Liver (tissue), 9 donors: ENCODE measurements around the gene TAOK2. TPM values are rescaled to one million over a fixed set of nuclear protein-coding genes. Genes with fewer than 3 reads are reported as not detected.

ENCODE experiments used
- DNase-seq: peaks from one replicate; pipeline ENCODE4 v3.0.0-alpha.2; 2017; ENCODE audit warnings: low spot score
- H3K27ac ChIP-seq, 2 donors: one replicate each; pipeline ENCODE4 v1.7.0; 2013; ENCODE audit warnings: inconsistent platforms in 2 of 2, low read length in 2 of 2, control low read depth in 1 of 2, low read depth in 1 of 2, mild to moderate bottlenecking in 1 of 2
- H3K27me3 ChIP-seq, 4 donors: one replicate each; pipeline versions ENCODE4 v1.6.1 to v1.7.0; 2013; ENCODE audit warnings: low read length in 3 of 4, inconsistent platforms in 1 of 4, mild to moderate bottlenecking in 1 of 4, moderate library complexity in 1 of 4; ENCODE audit not compliant: control insufficient read depth in 4 of 4, insufficient read depth in 4 of 4
- H3K36me3 ChIP-seq, 4 donors: one replicate each; pipeline versions ENCODE4 v1.6.1 to v1.7.0; 2013; ENCODE audit warnings: low read length in 3 of 4, mild to moderate bottlenecking in 3 of 4, low read depth in 1 of 4, moderate library complexity in 1 of 4; ENCODE audit not compliant: control insufficient read depth in 4 of 4, insufficient read depth in 3 of 4
- H3K4me1 ChIP-seq, 4 donors: one replicate each; pipeline versions ENCODE4 v1.6.1 to v1.7.0; 2013; ENCODE audit warnings: low read length in 3 of 4, mild to moderate bottlenecking in 3 of 4, moderate library complexity in 1 of 4; ENCODE audit not compliant: control insufficient read depth in 4 of 4, insufficient read depth in 4 of 4
- H3K4me3 ChIP-seq, 3 donors: one replicate each; pipeline versions ENCODE4 v1.6.1 to v1.7.0; 2013; ENCODE audit warnings: low read length in 3 of 3, control low read depth in 1 of 3, low read depth in 1 of 3, mild to moderate bottlenecking in 1 of 3
- H3K9ac ChIP-seq, 2 donors: one replicate each; pipeline ENCODE4 v1.7.0; 2013; ENCODE audit warnings: low read length in 2 of 2, mild to moderate bottlenecking in 2 of 2, moderate library complexity in 2 of 2, control low read depth in 1 of 2, low read depth in 1 of 2
- H3K9me3 ChIP-seq, 4 donors: one replicate each; pipeline versions ENCODE4 v1.6.1 to v1.7.0; 2013; ENCODE audit warnings: low read length in 3 of 4; ENCODE audit not compliant: control insufficient read depth in 4 of 4
- EGR1 ChIP-seq, 2 donors: IDR thresholded peaks; 2 replicates each; pipeline ENCODE4 v1.6.1; 2016 to 2018; ENCODE audit warnings: antibody characterized with exemption in 2 of 2, low read depth in 2 of 2
- FOXA1 ChIP-seq: IDR thresholded peaks from 2 replicates; pipeline ENCODE4 v1.6.1; 2016; ENCODE audit warnings: antibody characterized with exemption
- FOXA2 ChIP-seq: IDR thresholded peaks from 2 replicates; pipeline ENCODE4 v1.6.1; 2016; ENCODE audit warnings: antibody characterized with exemption
- GABPA ChIP-seq, 2 donors: IDR thresholded peaks in 1 of 2; conservative IDR thresholded peaks in 1 of 2; 2 replicates each; pipeline ENCODE4 v1.6.1; 2016; ENCODE audit warnings: antibody characterized with exemption in 2 of 2, mild to moderate bottlenecking in 1 of 2, moderate library complexity in 1 of 2
- JUND ChIP-seq, 2 donors: IDR thresholded peaks; 2 replicates each; pipeline ENCODE4 v1.6.1; 2016; ENCODE audit warnings: antibody characterized with exemption in 2 of 2
- NR2F2 ChIP-seq: IDR thresholded peaks from 2 replicates; pipeline ENCODE4 v1.6.1; 2016; ENCODE audit warnings: antibody characterized with exemption
- RXRA ChIP-seq, 2 donors: IDR thresholded peaks; 2 replicates each; pipeline ENCODE4 v1.6.1; 2017 to 2018; ENCODE audit warnings: antibody characterized with exemption in 2 of 2, mild to moderate bottlenecking in 1 of 2
- SP1 ChIP-seq: IDR thresholded peaks from 2 replicates; pipeline ENCODE4 v1.6.1; 2018; ENCODE audit warnings: antibody characterized with exemption, mild to moderate bottlenecking
- TAF1 ChIP-seq: conservative IDR thresholded peaks from 2 replicates; pipeline ENCODE4 v1.6.1; 2016; ENCODE audit warnings: antibody characterized with exemption, mild to moderate bottlenecking
- YY1 ChIP-seq: IDR thresholded peaks from 2 replicates; pipeline ENCODE4 v1.6.1; 2016; ENCODE audit warnings: antibody characterized with exemption, mild to moderate bottlenecking
- WGBS: extraction: QIAGEN DNeasy Blood & Tissue Kit; methylation state at CpG from one replicate; pipeline ENCODE4 v1.1.7; 2013; 5-methylcytosine and 5-hydroxymethylcytosine counted together
- polyA plus RNA-seq, 2 donors: library from polyadenylated mRNA; stranded (reverse) in 1 of 2; unstranded in 1 of 2; fragments of 200-250 nt in 1 of 2; fragments of >200 nt in 1 of 2; fragmentation: Nextera tagmentation in 1 of 2; extraction: Ambion mirVana in 1 of 2; gene quantifications; one replicate each; pipeline versions ENCODE4 v1.2.1 to v1.2.3, GENCODE V29; 2013 to 2015
- total RNA-seq, 2 donors: library from RNA; depleted of rRNA; stranded (reverse); fragments of >200 nt; gene quantifications; one replicate each; pipeline ENCODE4 v1.2.3, GENCODE V29; 2014
- TF ChIP-seq, protein P1 (sequence below): IDR thresholded peaks from 2 replicates; pipeline ENCODE4 v1.6.1; 2016; ENCODE audit warnings: antibody characterized with exemption
- TF ChIP-seq, protein P2 (sequence below): fragments of 150-350 bp; IDR thresholded peaks from 2 replicates; pipeline ENCODE4 v1.5.1; 2017; ENCODE audit warnings: improper control_type of control experiment, low read depth, low read length; ENCODE audit not compliant: missing input control
- TF ChIP-seq, protein P3 (sequence below): IDR thresholded peaks from 2 replicates; pipeline ENCODE4 v1.6.1; 2016; ENCODE audit warnings: antibody characterized with exemption
- TF ChIP-seq, protein P4 (sequence below): IDR thresholded peaks from 2 replicates; pipeline ENCODE4 v1.6.1; 2016; ENCODE audit warnings: antibody characterized with exemption
- TF ChIP-seq, protein P5 (sequence below): IDR thresholded peaks from 2 replicates; pipeline ENCODE4 v1.6.1; 2016; ENCODE audit warnings: antibody characterized with exemption, mild to moderate bottlenecking
- donor health status: healthy.
- donor health status: healthy.
- donor health status: healthy.
- donor health status: healthy.
- donor health status: healthy.

Gene TAOK2
- total and polyA plus RNA-seq, 4 donors = 2.2 to 27.9 (median 16.0) TPM

DNA sequence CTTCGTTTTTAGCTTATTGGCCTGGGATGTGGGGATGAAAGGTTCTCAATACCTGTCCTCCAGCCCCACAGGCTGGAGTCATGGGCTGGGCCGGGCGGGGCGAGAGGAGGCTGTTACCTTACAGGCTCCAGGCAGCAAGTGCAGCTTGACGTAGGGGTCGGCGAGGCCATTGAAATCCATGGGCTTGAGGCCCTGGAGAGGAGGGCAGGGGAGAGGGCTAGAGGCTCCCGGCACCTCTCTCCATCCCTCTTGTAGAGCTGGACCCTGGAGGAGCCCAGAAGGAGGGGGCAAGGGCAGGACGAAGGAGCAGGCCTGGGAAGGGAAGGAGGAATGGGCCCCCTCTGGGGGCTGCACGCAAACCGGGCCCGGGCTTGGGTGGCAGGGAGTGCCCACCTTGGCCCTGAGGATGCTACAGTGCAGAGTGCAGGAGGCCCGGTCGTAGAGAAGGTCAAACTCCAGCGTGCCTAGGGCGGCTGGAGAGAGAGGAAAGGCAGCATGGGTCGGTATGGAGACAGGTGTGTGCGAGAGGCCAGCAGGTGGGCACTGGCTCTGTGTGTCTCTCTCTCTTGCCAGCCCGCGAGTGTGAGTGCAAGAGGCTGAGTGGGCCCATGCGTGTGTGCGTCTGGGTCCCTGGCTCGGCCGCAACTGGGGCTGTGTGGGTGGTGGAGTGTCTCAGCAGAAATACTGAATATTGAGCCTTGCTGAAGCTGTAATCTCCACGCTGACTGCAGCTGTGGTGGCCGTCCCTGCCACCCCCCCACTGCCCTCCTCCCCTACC, 35.6 kb downstream of the TAOK2 start:
- H3K4me1 ChIP-seq = peaks cover 4 to 9% (median 4%) of the 10 kb centered on the region in 4 donors
- H3K9me3 ChIP-seq = no peaks in the 10 kb centered on the region
- DNase-seq = no peak
- peaks cover 0 to 3% (median 0%) of the 10 kb centered on the region in 4 donors for H3K36me3 ChIP-seq
- H3K4me3 ChIP-seq = no peak overlapping the region
- TF ChIP-seq JUND (IDR thresholded peaks at IDR 0.05) (no peak), RXRA (IDR thresholded peaks at IDR 0.05) (no peak), FOXA1 (no peak), TAF1 (no peak), SP1 (no peak), NR2F2 (no peak), YY1 (no peak), FOXA2 (no peak), GABPA (IDR thresholded peaks at IDR 0.05 in 1 of 2, conservative IDR thresholded peaks at IDR 0.05 in 1 of 2) (no peak), EGR1 (IDR thresholded peaks at IDR 0.05; ENCODE audit: low read depth in 2 of 2) (no peak)
- TF ChIP-seq, protein P1, sequence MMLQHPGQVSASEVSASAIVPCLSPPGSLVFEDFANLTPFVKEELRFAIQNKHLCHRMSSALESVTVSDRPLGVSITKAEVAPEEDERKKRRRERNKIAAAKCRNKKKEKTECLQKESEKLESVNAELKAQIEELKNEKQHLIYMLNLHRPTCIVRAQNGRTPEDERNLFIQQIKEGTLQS = no peak
- TF ChIP-seq, protein P2, sequence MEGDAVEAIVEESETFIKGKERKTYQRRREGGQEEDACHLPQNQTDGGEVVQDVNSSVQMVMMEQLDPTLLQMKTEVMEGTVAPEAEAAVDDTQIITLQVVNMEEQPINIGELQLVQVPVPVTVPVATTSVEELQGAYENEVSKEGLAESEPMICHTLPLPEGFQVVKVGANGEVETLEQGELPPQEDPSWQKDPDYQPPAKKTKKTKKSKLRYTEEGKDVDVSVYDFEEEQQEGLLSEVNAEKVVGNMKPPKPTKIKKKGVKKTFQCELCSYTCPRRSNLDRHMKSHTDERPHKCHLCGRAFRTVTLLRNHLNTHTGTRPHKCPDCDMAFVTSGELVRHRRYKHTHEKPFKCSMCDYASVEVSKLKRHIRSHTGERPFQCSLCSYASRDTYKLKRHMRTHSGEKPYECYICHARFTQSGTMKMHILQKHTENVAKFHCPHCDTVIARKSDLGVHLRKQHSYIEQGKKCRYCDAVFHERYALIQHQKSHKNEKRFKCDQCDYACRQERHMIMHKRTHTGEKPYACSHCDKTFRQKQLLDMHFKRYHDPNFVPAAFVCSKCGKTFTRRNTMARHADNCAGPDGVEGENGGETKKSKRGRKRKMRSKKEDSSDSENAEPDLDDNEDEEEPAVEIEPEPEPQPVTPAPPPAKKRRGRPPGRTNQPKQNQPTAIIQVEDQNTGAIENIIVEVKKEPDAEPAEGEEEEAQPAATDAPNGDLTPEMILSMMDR = no peak
- TF ChIP-seq, protein P3, sequence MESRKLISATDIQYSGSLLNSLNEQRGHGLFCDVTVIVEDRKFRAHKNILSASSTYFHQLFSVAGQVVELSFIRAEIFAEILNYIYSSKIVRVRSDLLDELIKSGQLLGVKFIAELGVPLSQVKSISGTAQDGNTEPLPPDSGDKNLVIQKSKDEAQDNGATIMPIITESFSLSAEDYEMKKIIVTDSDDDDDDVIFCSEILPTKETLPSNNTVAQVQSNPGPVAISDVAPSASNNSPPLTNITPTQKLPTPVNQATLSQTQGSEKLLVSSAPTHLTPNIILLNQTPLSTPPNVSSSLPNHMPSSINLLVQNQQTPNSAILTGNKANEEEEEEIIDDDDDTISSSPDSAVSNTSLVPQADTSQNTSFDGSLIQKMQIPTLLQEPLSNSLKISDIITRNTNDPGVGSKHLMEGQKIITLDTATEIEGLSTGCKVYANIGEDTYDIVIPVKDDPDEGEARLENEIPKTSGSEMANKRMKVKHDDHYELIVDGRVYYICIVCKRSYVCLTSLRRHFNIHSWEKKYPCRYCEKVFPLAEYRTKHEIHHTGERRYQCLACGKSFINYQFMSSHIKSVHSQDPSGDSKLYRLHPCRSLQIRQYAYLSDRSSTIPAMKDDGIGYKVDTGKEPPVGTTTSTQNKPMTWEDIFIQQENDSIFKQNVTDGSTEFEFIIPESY = no peak
- TF ChIP-seq, protein P4, sequence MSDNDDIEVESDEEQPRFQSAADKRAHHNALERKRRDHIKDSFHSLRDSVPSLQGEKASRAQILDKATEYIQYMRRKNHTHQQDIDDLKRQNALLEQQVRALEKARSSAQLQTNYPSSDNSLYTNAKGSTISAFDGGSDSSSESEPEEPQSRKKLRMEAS = no peak
- TF ChIP-seq, protein P5, sequence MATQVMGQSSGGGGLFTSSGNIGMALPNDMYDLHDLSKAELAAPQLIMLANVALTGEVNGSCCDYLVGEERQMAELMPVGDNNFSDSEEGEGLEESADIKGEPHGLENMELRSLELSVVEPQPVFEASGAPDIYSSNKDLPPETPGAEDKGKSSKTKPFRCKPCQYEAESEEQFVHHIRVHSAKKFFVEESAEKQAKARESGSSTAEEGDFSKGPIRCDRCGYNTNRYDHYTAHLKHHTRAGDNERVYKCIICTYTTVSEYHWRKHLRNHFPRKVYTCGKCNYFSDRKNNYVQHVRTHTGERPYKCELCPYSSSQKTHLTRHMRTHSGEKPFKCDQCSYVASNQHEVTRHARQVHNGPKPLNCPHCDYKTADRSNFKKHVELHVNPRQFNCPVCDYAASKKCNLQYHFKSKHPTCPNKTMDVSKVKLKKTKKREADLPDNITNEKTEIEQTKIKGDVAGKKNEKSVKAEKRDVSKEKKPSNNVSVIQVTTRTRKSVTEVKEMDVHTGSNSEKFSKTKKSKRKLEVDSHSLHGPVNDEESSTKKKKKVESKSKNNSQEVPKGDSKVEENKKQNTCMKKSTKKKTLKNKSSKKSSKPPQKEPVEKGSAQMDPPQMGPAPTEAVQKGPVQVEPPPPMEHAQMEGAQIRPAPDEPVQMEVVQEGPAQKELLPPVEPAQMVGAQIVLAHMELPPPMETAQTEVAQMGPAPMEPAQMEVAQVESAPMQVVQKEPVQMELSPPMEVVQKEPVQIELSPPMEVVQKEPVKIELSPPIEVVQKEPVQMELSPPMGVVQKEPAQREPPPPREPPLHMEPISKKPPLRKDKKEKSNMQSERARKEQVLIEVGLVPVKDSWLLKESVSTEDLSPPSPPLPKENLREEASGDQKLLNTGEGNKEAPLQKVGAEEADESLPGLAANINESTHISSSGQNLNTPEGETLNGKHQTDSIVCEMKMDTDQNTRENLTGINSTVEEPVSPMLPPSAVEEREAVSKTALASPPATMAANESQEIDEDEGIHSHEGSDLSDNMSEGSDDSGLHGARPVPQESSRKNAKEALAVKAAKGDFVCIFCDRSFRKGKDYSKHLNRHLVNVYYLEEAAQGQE = no peak
- H3K27ac ChIP-seq = no peak overlapping the region
- WGBS = 38% methylated on average over 26 of the region's 26 CpGs
- H3K9ac ChIP-seq = no peak overlapping the region
- peaks cover 0 to 9% (median 4%) of the 10 kb centered on the region in 4 donors for H3K27me3 ChIP-seq
